Transverse colon (tissue), 4 donors: Measurements from ENCODE around the gene SLC38A3.

Source experiments
- EP300 ChIP-seq: sonication (generic); formaldehyde crosslinking; IDR thresholded peaks from one replicate; pipeline ENCODE4 v1.6.1; 2017; ENCODE audit warnings: antibody characterized with exemption, low read depth
- POLR2AphosphoS5 ChIP-seq, 3 donors: sonication (generic); formaldehyde crosslinking; IDR thresholded peaks; one replicate each; pipeline ENCODE4 v1.6.1; 2016; ENCODE audit warnings: antibody characterized with exemption in 3 of 3
- TF ChIP-seq, protein P1 (sequence below), 5 experiments: fragments of 200-600 bp in 3 of 5; fragments of 450-650 bp in 2 of 5; sonication (generic) in 3 of 5; IDR thresholded peaks; 1 replicate in 2 of 5; 2 replicates in 3 of 5; pipeline ENCODE4 v1.5.1; 2016 to 2017; ENCODE audit warnings: antibody characterized with exemption in 5 of 5, inconsistent platforms in 3 of 5, mild to moderate bottlenecking in 2 of 5, moderate library complexity in 1 of 5

DNA sequence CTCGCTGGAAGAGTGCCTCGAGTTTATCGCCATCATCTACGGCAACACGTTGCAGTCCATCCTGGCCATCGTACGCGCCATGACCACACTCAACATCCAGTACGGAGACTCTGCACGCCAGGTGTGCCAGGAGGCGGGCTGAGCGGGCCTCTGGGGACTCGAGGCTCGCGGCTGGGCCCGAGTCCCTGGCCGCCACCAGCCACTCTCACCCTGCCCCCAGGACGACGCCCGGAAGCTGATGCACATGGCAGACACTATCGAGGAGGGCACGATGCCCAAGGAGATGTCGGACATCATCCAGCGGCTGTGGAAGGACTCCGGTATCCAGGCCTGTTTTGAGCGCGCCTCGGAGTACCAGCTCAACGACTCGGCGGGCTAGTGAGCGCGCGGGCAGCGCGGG is 11.8 kb upstream of the SLC38A3 start:
- TF ChIP-seq POLR2AphosphoS5 (IDR thresholded peaks at IDR 0.05), result no peak
- TF ChIP-seq EP300, result no peak
- TF ChIP-seq, protein P1, sequence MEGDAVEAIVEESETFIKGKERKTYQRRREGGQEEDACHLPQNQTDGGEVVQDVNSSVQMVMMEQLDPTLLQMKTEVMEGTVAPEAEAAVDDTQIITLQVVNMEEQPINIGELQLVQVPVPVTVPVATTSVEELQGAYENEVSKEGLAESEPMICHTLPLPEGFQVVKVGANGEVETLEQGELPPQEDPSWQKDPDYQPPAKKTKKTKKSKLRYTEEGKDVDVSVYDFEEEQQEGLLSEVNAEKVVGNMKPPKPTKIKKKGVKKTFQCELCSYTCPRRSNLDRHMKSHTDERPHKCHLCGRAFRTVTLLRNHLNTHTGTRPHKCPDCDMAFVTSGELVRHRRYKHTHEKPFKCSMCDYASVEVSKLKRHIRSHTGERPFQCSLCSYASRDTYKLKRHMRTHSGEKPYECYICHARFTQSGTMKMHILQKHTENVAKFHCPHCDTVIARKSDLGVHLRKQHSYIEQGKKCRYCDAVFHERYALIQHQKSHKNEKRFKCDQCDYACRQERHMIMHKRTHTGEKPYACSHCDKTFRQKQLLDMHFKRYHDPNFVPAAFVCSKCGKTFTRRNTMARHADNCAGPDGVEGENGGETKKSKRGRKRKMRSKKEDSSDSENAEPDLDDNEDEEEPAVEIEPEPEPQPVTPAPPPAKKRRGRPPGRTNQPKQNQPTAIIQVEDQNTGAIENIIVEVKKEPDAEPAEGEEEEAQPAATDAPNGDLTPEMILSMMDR (IDR thresholded peaks at IDR 0.05), result no peak
